Measurements from ENCODE around the gene CENPVL1.
"Not testable (repeated sequence)": the region's sequence is repeated elsewhere in the genome, so short reads cannot be mapped to it uniquely, and the experiment has no call there.

CENPVL1 gene

GRCh38 chrX:51710277-51711164, at the start of gene CENPVL1:
CENPVL1 (plus strand) TSS chrX:51710512; CDS start chrX:51710512, 0 bp downstream.
- DNase-seq: not testable (repeated sequence)

GRCh38 chrX:51665981-51666380, 44.3 kb upstream of the CENPVL1 start:
- DNase-seq: no peak

- not testable (repeated sequence) for DNase-seq
Observed at GRCh38 chrX:51679689-51680433, 30.5 kb upstream of the CENPVL1 start.

- not testable (repeated sequence) for DNase-seq
Observed at GRCh38 chrX:51681808-51682719, 28.2 kb upstream of the CENPVL1 start.

- DNase-seq: not testable (repeated sequence)
Observed at GRCh38 chrX:51682720-51683062, 27.6 kb upstream of the CENPVL1 start, which contains the start of gene CENPVL2. CENPVL2 (minus strand) TSS chrX:51682831; CDS start chrX:51682831, 0 bp downstream.

- DNase-seq: no peak
Observed at GRCh38 chrX:51694254-51694653, 16.1 kb upstream of the CENPVL1 start.

GRCh38 chrX:51697397-51697796, 12.9 kb upstream of the CENPVL1 start:
- no peak for DNase-seq

- not testable (repeated sequence) for DNase-seq
Observed at GRCh38 chrX:51712943-51713647, 2.8 kb downstream of the CENPVL1 start.

GRCh38 chrX:51728202-51728601, 17.9 kb downstream of the CENPVL1 start:
- no peak for DNase-seq

- no peak for DNase-seq
Observed at GRCh38 chrX:51737091-51737490, 26.8 kb downstream of the CENPVL1 start.

- DNase-seq: no peak
Observed at GRCh38 chrX:51742586-51742985, 32.3 kb downstream of the CENPVL1 start.

GRCh38 chrX:51743179-51743957, 33.1 kb downstream of the CENPVL1 start, which contains the start of gene GSPT2:
GSPT2 (plus strand) TSS chrX:51743442; CDS start chrX:51743627, 185 bp downstream.
- peak; percentile 5 for DNase-seq

- DNase-seq: no peak
Observed at GRCh38 chrX:51747671-51748070, 37.4 kb downstream of the CENPVL1 start.

GRCh38 chrX:51759055-51759839, 48.9 kb downstream of the CENPVL1 start:
- no peak for DNase-seq

- DNase-seq: no peak
Observed at GRCh38 chrX:51760657-51761056, 50.3 kb downstream of the CENPVL1 start.
